22Rv1 (cell line): ENCODE measurements around the gene ZNF214.

Source experiments
- CTCF ChIP-seq: fragments of 450-650 bp; IDR thresholded peaks from 2 replicates; pipeline ENCODE4 v1.5.1; 2017; ENCODE audit warnings: mild to moderate bottlenecking
- ZFX ChIP-seq: fragments of 450-650 bp; IDR thresholded peaks from 2 replicates; pipeline ENCODE4 v1.6.1; 2017; ENCODE audit warnings: antibody characterized with exemption, borderline replicate concordance

- TF ChIP-seq CTCF (no peak), ZFX (no peak)
These were observed 33.7 kb downstream of the ZNF214 start for GRCh38 chr11:6986487-6986886.
